Right lobe of liver (tissue), 4 donors: ENCODE data around the gene PIGA.

Experiments
- CTCF ChIP-seq, 4 donors: fragments of 200-600 bp in 3 of 4; fragments of 450-650 bp in 1 of 4; IDR thresholded peaks; one replicate each; pipeline versions ENCODE4 v1.5.1 to v1.8.0; 2016 to 2022; ENCODE audit warnings: antibody characterized with exemption in 4 of 4, mild to moderate bottlenecking in 2 of 4
- POLR2A ChIP-seq: fragments of 450-650 bp; IDR thresholded peaks from one replicate; pipeline ENCODE4 v1.6.1; 2017; ENCODE audit warnings: antibody characterized with exemption, mild to moderate bottlenecking
- donor health status: DM: no; HTN: no; CAD: no.
- donor health status: DM: no; HTN: no; CAD: no.
- donor health status: DM: no; HTN: yes; CAD: no.

DNA sequence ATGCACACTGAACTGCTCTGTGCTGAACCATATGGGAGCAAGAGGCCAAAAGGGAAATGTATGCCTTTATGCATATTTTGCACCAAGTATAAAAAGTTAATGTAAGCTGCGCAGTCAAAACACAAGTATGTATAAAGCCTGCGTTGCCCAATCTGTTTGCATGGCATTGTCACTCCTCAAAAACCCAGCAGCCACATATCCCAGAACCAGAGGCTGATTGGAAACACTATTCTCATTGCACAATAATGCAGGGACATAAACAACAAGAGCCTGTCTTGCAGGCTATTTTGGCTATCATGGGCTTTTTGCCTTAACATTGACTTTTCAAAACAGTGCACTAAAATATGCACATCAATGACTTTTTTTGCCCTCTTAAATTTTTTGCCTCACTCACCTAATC is 60.4 kb downstream of the PIGA start:
- TF ChIP-seq CTCF (IDR thresholded peaks at IDR 0.05), result no peak
- TF ChIP-seq POLR2A, result no peak
